Esophagus squamous epithelium (tissue), 5 donors: ENCODE results near the gene RBM39. TPM values are rescaled to one million over a fixed set of nuclear protein-coding genes. Genes with fewer than 3 reads are reported as not detected.

ENCODE experiments used
- DNase-seq: peaks from one replicate; lab custom pipeline; 2025; lab: John Stamatoyannopoulos, UW
- H3K27ac ChIP-seq, 4 donors: fragments of 200-600 bp; sonication (generic); one replicate each; pipeline ENCODE4 v1.5.1; 2016 to 2019; ENCODE audit warnings: mild to moderate bottlenecking in 1 of 4
- H3K27me3 ChIP-seq, 4 donors: fragments of 200-600 bp; sonication (generic); 1 replicate in 3 of 4; 2 replicates in 1 of 4; pipeline versions ENCODE4 v1.5.1 to v1.6.0; 2017 to 2021; ENCODE audit warnings: antibody characterized with exemption in 1 of 4
- H3K36me3 ChIP-seq, 3 donors: fragments of 200-600 bp; sonication (generic); one replicate each; pipeline ENCODE4 v1.5.1; 2016 to 2019
- H3K4me1 ChIP-seq, 3 donors: fragments of 200-600 bp; sonication (generic); one replicate each; pipeline ENCODE4 v1.5.1; 2017 to 2019
- H3K4me3 ChIP-seq, 4 donors: fragments of 200-600 bp; sonication (generic); 1 replicate in 3 of 4; 2 replicates in 1 of 4; pipeline ENCODE4 v1.5.1; 2016 to 2019; ENCODE audit warnings: mild to moderate bottlenecking in 2 of 4, moderate library complexity in 1 of 4
- H3K9me3 ChIP-seq, 3 donors: fragments of 200-600 bp; sonication (generic); one replicate each; pipeline ENCODE4 v1.5.1; 2016 to 2019
- POLR2A ChIP-seq, 4 donors: fragments of 450-650 bp; IDR thresholded peaks; one replicate each; pipeline ENCODE4 v1.6.1; 2017; ENCODE audit warnings: antibody characterized with exemption in 4 of 4, mild to moderate bottlenecking in 4 of 4, moderate library complexity in 3 of 4
- WGBS, 2 donors: methylation state at CpG; one replicate each; pipeline ENCODE4 v1.1.5; 2018; 5-methylcytosine and 5-hydroxymethylcytosine counted together
- intact Hi-C: fragments of 100-400 bp; cut with DNase I; formaldehyde crosslinking; loops from one replicate; pipeline ENCODE4 v1.15.0; 2022
- total RNA-seq, 4 donors: library from RNA; depleted of rRNA; stranded (reverse); fragments of >200 nt; gene quantifications; one replicate each; pipeline ENCODE4 v1.1.0, GENCODE V29; 2016
- TF ChIP-seq, protein P1 (sequence below), 6 experiments: fragments of 450-650 bp in 4 of 6; fragments of 200-600 bp in 2 of 6; sonication (generic) in 2 of 6; IDR thresholded peaks; one replicate each; pipeline ENCODE4 v1.5.1; 2016 to 2019; ENCODE audit warnings: antibody characterized with exemption in 6 of 6, mild to moderate bottlenecking in 4 of 6, moderate library complexity in 4 of 6
- donor health status: DM: yes; HTN: yes; CAD: no.

The RBM39 gene
- total RNA-seq, 4 donors from 2014 or later: 149 to 326 (median 182) TPM

DNA sequence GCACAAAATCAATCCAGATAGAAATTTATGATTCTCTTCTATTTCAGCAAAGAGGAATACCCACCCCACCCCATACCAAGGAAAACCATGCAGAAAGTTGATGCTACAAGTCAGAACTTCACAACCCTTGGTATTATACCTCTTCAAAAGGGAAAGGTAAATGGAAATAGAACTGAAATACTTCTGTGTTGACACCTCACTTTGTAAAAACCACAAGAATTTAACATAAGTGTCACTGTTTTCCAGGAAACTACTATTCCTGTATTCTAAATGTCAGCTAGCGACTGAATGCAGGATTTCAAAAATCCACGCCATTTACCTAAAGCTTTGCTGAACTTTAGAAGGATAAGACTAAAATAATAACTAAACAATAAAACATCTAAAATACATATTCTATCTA, 81.0 kb downstream of the RBM39 start:
- Histone ChIP-seq H3K9me3 (no peaks in the 10 kb centered on the region), H3K27ac (peak overlapping the region in 2 of 4 donors; percentile 14 to 98), H3K27me3 (no peaks in the 10 kb centered on the region), H3K36me3 (peaks cover 0 to 7% (median 0%) of the 10 kb centered on the region in 3 donors), H3K4me1 (peaks cover 11 to 81% (median 40%) of the 10 kb centered on the region in 3 donors), H3K4me3 (peak overlapping the region in 2 of 4 donors; percentile 8 to 96)
- TF ChIP-seq, protein P1, sequence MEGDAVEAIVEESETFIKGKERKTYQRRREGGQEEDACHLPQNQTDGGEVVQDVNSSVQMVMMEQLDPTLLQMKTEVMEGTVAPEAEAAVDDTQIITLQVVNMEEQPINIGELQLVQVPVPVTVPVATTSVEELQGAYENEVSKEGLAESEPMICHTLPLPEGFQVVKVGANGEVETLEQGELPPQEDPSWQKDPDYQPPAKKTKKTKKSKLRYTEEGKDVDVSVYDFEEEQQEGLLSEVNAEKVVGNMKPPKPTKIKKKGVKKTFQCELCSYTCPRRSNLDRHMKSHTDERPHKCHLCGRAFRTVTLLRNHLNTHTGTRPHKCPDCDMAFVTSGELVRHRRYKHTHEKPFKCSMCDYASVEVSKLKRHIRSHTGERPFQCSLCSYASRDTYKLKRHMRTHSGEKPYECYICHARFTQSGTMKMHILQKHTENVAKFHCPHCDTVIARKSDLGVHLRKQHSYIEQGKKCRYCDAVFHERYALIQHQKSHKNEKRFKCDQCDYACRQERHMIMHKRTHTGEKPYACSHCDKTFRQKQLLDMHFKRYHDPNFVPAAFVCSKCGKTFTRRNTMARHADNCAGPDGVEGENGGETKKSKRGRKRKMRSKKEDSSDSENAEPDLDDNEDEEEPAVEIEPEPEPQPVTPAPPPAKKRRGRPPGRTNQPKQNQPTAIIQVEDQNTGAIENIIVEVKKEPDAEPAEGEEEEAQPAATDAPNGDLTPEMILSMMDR (IDR thresholded peaks at IDR 0.05): no peak
- no peak for TF ChIP-seq POLR2A (IDR thresholded peaks at IDR 0.05)
- WGBS, 2 donors: 31 to 44% methylated on average over 2 of the region's 2 CpGs
- intact Hi-C loops: no loop called here
- no peak for DNase-seq

DNA sequence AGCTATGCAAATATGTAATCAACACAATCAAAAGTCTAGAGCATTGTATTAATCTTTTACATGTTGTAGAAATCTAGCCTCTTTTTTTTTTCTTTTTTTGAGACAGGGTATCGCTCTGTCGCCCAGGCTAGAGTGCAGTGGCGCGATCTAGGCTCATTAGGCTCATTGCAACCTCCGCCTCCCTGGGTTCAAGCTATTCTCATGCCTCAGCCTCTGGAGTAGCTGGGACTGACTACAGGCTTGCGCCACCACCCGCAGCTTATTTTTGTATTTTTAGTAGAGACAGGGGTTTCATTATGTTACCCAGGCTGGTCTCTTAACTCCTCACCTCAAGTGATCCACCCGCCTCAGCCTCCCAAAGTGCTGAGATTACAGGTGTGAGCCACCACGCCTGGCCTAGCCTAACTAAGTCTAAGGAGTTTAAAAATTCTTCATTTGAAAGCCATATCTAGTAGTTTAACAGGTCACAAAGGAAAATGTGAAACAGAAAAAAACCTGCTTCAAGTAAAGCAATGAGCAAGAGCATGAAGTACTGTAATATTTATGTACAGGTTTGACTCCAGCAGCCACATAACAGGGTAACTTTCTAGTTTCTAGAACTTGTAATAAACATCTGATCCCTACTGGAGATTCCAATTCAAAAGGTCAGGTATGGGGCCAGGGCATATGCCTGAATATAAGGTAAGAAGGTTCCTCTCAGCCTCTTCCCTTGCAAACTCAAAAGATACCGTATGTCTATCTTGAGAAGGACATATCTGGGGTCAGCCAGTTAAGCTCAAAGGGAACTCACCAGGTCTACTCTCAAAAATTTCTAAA, 81.7 kb downstream of the RBM39 start:
- Histone ChIP-seq H3K27me3 (no peaks in the 10 kb centered on the region), H3K4me3 (no peak overlapping the region), H3K36me3 (peaks cover 0 to 13% (median 0%) of the 10 kb centered on the region in 3 donors), H3K4me1 (peaks cover 11 to 81% (median 40%) of the 10 kb centered on the region in 3 donors), H3K9me3 (no peaks in the 10 kb centered on the region), H3K27ac (peak overlapping the region in 1 of 4 donors; percentile 98)
- TF ChIP-seq, protein P1 (IDR thresholded peaks at IDR 0.05): no peak
- no peak for TF ChIP-seq POLR2A (IDR thresholded peaks at IDR 0.05)
- DNase-seq: no peak
- WGBS, 2 donors: 85 to 86% methylated on average over 10 of the region's 10 CpGs
- intact Hi-C loops: no loop called here

DNA sequence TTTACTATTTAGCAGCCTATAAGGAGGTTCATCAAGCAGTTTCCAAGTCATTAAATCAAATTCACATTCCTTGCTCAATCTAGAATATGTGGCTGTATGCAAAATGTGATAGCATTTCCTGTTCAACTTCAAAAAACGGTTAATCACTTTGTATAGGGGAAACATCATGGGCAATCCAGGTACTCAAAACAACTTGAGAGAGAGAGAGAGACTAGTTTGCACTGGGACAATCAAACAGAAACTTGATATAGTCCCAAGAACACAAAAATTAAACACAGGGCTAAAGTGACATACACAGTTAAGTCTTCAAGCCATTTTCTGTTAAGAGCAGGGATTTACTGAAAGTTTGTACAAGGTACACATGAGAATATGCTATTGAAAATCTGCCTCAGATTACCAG, 84.8 kb downstream of the RBM39 start:
- Histone ChIP-seq H3K4me3 (no peak overlapping the region), H3K27me3 (no peaks in the 10 kb centered on the region), H3K36me3 (peaks cover 6 to 44% (median 10%) of the 10 kb centered on the region in 3 donors), H3K4me1 (peaks cover 6 to 72% (median 32%) of the 10 kb centered on the region in 3 donors), H3K27ac (no peak overlapping the region), H3K9me3 (no peaks in the 10 kb centered on the region)
- WGBS, 2 donors: 0% methylated on average over 1 of the region's 1 CpG
- no peak for DNase-seq
- no peak for TF ChIP-seq POLR2A (IDR thresholded peaks at IDR 0.05)
- TF ChIP-seq, protein P1 (IDR thresholded peaks at IDR 0.05): no peak
- intact Hi-C loops: no loop called here

DNA sequence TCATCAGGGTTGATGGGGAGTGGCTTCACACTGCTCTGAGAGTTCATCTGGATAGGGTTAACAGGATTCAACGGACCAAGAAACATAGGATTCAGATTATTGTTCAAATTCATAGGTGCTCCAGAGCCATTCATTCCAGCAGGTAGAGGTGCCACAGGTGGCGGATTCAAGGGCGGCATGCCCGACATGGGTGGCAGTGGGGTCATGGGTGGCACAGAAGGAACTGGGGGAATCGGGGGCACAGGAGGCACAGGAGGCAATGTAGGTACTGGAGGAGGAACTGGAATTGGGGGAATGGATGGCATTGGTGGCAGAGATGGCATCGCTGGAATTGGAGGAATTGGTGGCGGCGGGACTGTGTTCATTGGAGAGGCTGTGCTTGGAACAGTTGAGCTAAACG, 87.6 kb downstream of the RBM39 start:
- TF ChIP-seq, protein P1 (IDR thresholded peaks at IDR 0.05): no peak
- no peak for TF ChIP-seq POLR2A (IDR thresholded peaks at IDR 0.05)
- 97 to 99% methylated on average over 9 of the region's 9 CpGs for WGBS, 2 donors
- Histone ChIP-seq H3K36me3 (peaks cover 6 to 58% (median 10%) of the 10 kb centered on the region in 3 donors), H3K9me3 (no peaks in the 10 kb centered on the region), H3K4me1 (peaks cover 0 to 59% (median 14%) of the 10 kb centered on the region in 3 donors), H3K27ac (no peak overlapping the region), H3K27me3 (no peaks in the 10 kb centered on the region), H3K4me3 (no peak overlapping the region)
- no peak for DNase-seq
- intact Hi-C loops: no loop called here

DNA sequence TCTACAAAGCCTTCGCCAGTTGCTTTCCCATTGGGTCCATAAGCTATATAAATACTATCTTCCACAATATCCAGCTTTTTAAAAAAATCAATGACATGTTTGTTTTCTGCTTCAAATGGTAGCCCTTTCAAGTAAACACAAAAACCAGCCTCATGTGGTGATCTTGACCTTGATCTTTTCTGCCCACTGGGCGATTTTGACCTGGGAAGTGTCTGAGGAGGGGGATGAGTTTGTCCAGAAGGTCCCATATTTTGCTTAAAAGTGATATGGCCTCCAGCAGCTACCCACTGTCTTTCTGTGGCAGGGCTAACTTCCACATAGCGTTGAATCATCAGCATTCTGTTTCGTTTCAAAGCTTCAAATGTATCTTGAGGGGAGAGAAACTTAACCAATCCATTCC, 88.2 kb downstream of the RBM39 start:
- intact Hi-C loops: no loop called here
- TF ChIP-seq, protein P1 (IDR thresholded peaks at IDR 0.05): no peak
- TF ChIP-seq POLR2A (IDR thresholded peaks at IDR 0.05): no peak
- WGBS, 2 donors: 95 to 98% methylated on average over 4 of the region's 4 CpGs
- Histone ChIP-seq H3K4me1 (peaks cover 0 to 59% (median 14%) of the 10 kb centered on the region in 3 donors), H3K4me3 (no peak overlapping the region), H3K27ac (no peak overlapping the region), H3K27me3 (no peaks in the 10 kb centered on the region), H3K36me3 (peaks cover 6 to 58% (median 10%) of the 10 kb centered on the region in 3 donors), H3K9me3 (no peaks in the 10 kb centered on the region)
- no peak for DNase-seq
